GM19463 (cell line): ENCODE results near the gene CORO2A.
"Not testable (repeated sequence)": the region's sequence is repeated elsewhere in the genome, so short reads cannot be mapped to it uniquely, and the experiment has no call there.

ENCODE experiments used
- ATAC-seq: cut with Tn5 transposase; IDR thresholded peaks from one replicate; pipeline ENCODE4 v1.9.1; 2021; ENCODE audit warnings: mild to moderate bottlenecking, moderate library complexity; ENCODE audit not compliant: unreplicated experiment

CORO2A gene

DNA sequence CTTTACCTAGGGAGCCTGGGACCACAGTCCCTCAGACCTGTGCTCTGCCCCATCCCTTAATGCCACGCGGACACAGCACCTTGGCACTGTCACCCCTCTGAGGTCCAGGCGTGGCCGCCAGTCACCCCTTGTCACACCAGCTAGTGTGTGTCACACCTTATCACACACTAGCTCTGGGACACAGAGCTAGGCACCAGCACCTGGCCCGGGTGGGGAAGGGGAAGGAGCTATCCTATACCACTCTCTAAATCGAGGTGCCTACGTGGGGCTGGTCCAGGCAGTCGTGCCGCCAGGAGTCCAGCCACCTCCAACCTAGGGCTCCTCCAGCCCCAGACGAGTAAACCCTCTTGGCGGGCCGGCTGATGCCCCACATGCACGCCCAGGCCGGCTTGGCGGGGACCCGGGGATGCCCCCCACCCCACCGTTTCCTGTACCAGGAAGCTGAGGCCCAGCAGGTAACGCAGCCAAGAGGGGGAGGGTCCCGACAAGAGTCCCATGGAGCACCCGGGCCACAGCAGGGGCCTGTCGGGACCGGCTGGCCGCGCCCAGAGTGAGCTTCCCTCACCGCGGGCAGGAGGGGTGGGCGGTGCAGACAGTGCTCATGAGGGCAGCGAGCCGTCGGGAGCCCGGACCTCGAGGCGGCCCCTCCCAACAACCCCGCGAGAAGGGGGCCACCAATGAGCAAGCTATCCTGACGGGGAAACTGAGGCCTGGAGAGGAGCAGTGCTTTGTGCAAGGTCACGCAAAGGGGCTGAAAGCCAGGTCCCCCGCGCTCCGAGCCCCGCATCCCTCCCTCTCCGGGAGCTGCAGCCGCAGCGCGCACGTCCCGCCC, 550 bp downstream of the CORO2A start:
- ATAC-seq = no peak

DNA sequence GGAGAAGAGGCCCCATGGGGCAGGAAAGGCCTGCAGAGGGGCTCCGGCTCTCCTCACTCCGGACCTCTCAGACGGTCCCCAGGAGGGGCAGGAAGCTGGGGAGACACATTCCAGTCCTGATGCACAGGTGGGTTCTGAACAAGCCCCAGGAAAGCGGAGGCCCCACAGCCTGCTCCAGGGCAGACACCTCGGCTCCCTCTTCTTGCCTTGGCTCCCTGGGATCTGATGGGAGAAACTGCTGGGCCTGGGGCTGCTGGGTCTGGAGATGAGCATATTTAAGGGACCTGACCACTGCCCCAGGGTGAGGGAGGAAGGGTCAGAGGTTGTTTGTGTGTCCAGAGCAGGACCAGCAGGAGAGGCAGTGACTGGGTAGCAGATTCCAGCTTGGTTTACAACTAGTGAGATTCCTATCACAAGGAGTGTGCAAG, 1.2 kb downstream of the CORO2A start:
- no peak for ATAC-seq

DNA sequence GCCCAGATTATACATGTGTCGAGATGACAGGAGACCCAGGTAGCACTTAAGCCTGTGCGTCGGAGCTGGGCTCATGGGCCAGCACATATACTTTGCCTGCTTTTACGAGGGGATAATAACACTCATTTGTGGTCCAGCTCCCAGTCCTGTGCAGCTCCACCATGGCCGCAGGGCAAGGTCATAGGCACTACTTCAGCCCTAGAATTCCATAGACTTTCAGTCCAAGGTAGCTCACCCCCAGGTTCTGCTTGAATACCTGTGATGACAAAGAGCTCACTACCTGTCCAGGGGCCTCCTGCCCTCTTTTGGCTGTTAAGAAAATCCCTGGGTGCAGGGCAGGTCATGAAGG, 1.7 kb downstream of the CORO2A start:
- no peak for ATAC-seq

DNA sequence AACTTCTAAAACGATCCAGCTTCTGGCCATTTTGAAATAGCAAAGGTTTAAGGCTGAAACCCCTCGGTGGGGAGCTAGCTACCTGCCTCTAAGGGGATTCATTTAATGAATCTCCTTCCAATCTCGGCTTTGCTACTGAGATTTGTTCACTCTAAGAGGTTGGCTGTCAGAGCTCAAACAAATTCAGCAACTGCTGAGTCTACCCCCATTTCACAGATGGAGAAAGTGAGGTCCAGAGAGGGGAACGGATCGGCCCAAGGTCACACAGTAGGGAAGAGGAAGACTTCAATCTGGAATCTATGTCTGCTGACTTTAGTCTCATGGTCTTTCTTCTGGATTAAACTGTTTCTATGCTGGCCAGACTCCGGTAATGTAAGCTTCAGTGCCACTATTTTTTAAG, 3.0 kb downstream of the CORO2A start:
- ATAC-seq = no peak

GRCh38 chr9:98187926-98188325, 4.5 kb downstream of the CORO2A start:
- no peak for ATAC-seq

DNA sequence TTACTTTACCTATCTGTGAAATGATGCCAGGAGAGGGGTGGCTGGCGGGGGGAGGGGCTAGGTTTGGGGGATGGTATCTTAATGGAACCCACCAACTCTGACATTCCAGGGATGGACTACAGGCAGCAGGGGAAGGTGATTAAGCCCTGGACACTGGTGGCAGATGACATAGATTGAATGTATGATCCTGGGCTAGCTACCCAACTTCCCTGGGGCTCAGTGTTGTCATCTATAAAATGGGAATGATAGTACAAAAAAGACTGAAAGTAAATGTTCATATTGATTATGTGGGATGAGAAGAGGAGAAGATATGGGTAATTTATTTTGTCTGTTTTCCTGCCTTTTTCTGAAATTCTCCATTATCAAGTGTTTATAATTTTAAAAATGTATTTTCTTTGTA, 6.2 kb downstream of the CORO2A start:
- no peak for ATAC-seq

- ATAC-seq = no peak
These were observed 6.7 kb downstream of the CORO2A start for GRCh38 chr9:98185611-98186171.

GRCh38 chr9:98185021-98185567, 7.3 kb downstream of the CORO2A start:
- no peak for ATAC-seq

DNA sequence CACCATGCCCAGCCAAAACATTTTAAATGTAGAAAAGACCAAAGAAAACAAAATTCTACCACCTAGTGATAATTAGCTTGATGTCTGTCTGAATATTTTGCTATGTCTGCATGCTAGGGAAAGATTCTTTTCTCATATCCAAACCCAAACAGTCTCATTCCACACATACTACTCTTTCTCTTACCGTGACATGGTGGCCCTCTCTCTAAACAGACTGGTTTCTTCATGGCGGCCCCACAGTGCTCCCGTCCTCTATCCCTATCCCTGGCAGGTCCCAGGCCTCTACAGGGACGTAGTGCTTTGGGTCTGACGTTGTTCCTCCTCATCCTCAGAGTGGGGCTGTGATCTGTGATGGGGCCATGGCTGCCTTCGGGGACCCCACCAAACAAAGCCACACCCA, 8.1 kb downstream of the CORO2A start:
- ATAC-seq = no peak

DNA sequence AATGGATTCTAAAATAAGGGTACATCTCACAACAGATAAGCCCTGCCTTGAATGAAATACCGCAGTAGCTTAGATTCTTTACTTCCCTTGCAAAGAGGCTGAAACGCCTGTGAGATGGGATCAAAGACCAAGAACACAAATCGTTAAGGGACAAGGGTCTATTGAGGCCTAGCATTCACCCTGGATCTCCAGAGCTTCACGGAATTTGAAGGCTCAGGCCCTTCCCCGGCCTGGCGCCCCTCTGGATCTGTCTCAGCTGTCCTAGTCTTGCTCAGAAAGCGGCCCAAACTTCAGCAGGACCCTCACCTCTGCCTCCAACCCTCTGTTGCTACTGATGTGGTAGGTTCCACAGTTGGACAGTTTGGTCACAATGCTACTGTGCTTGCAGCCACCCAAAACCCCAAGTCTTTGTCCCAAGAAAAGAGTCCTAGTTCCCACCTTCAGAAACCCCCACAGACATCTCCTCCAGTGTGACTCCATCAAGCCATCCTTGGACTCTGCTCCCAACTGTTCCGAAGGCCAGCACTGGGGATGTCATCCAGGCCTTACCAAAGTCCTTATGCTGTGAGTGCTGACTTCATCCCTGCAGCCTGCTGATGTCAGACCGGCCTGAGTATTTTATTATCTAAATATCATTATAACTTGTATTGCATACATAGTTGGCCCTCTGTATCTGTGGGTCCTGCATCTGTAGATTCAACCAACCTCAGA, 9.4 kb downstream of the CORO2A start:
- ATAC-seq = no peak

- ATAC-seq = no peak
These were observed 10.2 kb downstream of the CORO2A start for GRCh38 chr9:98182069-98182820.

DNA sequence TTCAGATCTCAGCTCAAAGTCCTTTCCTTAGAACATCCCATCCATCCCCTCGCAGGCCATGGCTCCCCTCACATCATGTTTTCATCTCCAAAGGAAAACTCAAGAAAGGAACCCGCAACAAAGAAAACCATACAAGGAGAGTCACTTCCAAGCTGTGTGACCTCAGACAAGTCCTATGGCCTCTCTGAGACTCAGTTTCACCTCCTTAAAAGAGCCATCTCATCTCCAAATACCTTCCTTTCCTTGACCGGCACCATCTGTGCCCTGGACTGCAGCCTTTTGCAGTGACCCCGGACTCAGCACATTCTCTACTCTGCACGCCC, 10.7 kb downstream of the CORO2A start:
- ATAC-seq = no peak

DNA sequence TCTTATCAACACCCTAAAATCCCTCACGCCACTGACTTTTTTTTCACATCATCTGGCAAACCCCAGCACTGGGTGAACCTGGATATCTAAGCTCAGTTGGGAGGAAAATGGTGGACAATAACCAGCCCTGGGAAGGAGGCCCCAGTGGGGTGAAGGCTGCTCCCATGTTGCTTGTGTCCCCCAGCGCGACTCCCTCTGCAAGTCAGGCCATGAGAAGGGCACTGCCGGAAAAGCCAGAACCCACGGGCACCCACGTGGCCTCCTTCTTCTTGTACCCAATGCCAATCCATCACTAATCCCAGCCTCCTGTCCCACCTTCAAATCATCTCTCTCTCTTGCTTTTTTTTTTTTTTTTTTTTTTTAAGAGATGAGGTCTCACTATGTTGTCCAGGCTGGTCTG, 11.4 kb downstream of the CORO2A start:
- no peak for ATAC-seq

GRCh38 chr9:98178874-98179850, 13.3 kb downstream of the CORO2A start:
- ATAC-seq = no peak

DNA sequence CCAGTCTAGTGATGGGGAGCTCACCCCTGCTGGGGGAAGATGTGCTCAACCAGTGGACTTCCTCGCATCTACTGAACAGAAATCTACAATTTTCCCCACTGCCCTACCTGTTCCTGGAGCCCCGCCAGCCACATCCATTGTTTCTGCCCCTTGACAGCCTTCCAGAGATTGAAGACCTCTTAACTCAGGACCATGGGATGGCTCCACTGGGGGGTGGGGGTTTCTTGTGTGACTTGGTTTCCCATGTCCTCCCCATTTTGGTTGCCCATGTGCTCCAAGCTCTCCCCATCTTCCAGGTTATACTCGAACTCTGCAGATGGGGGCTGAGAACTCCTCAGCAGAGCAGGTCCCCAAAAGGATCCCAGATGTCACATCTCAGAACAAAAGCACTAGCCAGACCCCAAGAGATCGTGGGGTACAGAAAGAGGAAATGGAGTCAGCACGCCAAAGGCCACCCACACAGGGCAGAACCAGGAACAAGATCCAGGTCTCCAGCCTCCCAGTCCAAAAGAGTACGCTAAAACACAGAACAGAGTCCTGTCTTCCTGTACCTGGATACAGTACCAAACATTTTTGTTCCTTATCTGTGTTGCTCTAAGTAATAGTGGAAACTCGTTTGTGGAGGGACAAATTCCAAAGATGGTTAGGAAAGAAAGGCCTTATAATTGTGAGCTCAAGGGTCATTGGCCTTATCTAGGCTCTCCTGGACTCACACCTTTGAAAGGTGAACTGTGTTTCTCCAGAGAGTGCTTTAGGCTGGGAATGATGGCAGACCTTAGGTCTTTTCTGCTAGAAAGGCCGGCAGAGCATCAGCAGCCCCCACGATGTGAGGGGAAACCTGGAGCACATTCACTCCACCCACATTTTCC, 15.8 kb downstream of the CORO2A start:
- ATAC-seq = no peak

DNA sequence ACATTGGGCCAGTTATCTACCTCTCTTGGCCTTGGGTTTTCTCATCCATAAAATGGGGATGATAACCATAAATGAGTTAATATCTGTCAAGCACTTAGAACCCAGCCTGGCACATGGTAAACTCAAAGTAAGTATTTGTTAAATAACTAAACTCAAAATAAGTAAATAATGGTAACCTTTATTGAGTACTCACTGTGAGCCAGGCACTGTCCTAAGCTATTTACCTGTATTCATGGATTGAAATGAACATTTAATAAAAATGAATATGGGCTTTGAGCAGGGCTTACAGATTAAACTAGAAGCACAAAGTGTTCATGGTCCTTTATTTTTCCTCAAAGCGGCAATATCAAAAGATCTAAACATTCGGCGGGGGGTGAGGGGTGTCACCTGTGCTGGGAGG, 16.7 kb downstream of the CORO2A start:
- ATAC-seq = no peak

GRCh38 chr9:98175028-98175569, 17.3 kb downstream of the CORO2A start:
- ATAC-seq = no peak

- not testable (repeated sequence) for ATAC-seq
These were observed 17.9 kb downstream of the CORO2A start for GRCh38 chr9:98174502-98174918.

GRCh38 chr9:98173181-98173580, 19.3 kb downstream of the CORO2A start:
- ATAC-seq = no peak
